GM12891 (cell line): ENCODE data around the gene TMCO2.

Source experiments
- DNase-seq: peaks from one replicate; pipeline ENCODE4 v3.0.0; 2011; ENCODE audit warnings: low spot score; ENCODE audit not compliant: insufficient read length
- FAIRE-seq: peaks from 2 replicates; lab custom pipeline; 2011; peaks lifted over from hg19 to GRCh38; lab: Jason Lieb, UNC
- PAX5 ChIP-seq: IDR thresholded peaks from 2 replicates; pipeline ENCODE4 v1.6.1; 2011; ENCODE audit warnings: low read length, moderate library complexity, mild to moderate bottlenecking; ENCODE audit not compliant: insufficient read depth, severe bottlenecking
- POLR2A ChIP-seq: IDR thresholded peaks from 2 replicates; pipeline ENCODE4 v1.6.1; 2011; ENCODE audit warnings: low read depth, low read length, control low read depth
- POLR2AphosphoS5 ChIP-seq: IDR thresholded peaks from 2 replicates; pipeline ENCODE4 v1.6.1; 2011; ENCODE audit warnings: low read depth, low read length, control low read depth
- POU2F2 ChIP-seq: IDR thresholded peaks from 2 replicates; pipeline ENCODE4 v1.6.1; 2011; ENCODE audit warnings: low read depth, mild to moderate bottlenecking, control low read depth, low read length, moderate library complexity
- SPI1 ChIP-seq: IDR thresholded peaks from 2 replicates; pipeline ENCODE4 v1.6.1; 2011; ENCODE audit warnings: low read depth, low read length, control low read depth
- TAF1 ChIP-seq: IDR thresholded peaks from 2 replicates; pipeline ENCODE4 v1.6.1; 2011; ENCODE audit warnings: low read depth, low read length, control low read depth

Gene TMCO2

GRCh38 chr1:40255231-40255630 lies 7.5 kb downstream of the TMCO2 start:
- TF ChIP-seq POU2F2 (no peak), TAF1 (no peak)
- DNase-seq (no peak), FAIRE-seq (no peak)

GRCh38 chr1:40256401-40257084 lies 8.8 kb downstream of the TMCO2 start:
- no peak for DNase-seq

GRCh38 chr1:40257313-40257687 lies 9.6 kb downstream of the TMCO2 start:
- TF ChIP-seq SPI1 (no peak), POLR2AphosphoS5 (no peak), POLR2A (peak; percentile 75), PAX5 (no peak)
- no peak for FAIRE-seq
- no peak for DNase-seq

More at GRCh38 chr1:40256401-40257084, 8.8 kb downstream of the TMCO2 start:
- TF ChIP-seq POLR2A (no peak), SPI1 (no peak), POU2F2 (no peak), TAF1 (no peak), PAX5 (no peak), POLR2AphosphoS5 (no peak)
- no peak for FAIRE-seq

- FAIRE-seq (peak; percentile 95), DNase-seq (peak; percentile 75)
- TF ChIP-seq POLR2AphosphoS5 (peak; percentile 46; the same call in 1 of the 2 replicates), POU2F2 (peak; percentile 70), TAF1 (peak; percentile 77; the same call in 1 of the 2 replicates), PAX5 (no peak), SPI1 (peak; percentile 8; the same call in 1 of the 2 replicates), POLR2A (peak; percentile 72)
Measured at GRCh38 chr1:40257688-40258444, 10.1 kb downstream of the TMCO2 start, which contains the start of gene ZMPSTE24. Gene ZMPSTE24, plus strand, starts transcription at chr1:40258236. Its CDS starts 36 bp downstream, at chr1:40258272.

- TF ChIP-seq SPI1 (no peak), POLR2AphosphoS5 (no peak), PAX5 (no peak), POLR2A (no peak), POU2F2 (no peak), TAF1 (no peak)
- no peak for FAIRE-seq
- DNase-seq: no peak
Measured at GRCh38 chr1:40258445-40258769, 10.7 kb downstream of the TMCO2 start.

GRCh38 chr1:40264354-40264781 lies 16.6 kb downstream of the TMCO2 start:
- FAIRE-seq (no peak), DNase-seq (no peak)
- no peak for TF ChIP-seq POLR2A
- no peak for TF ChIP-seq POU2F2
- no peak for TF ChIP-seq SPI1
- no peak for TF ChIP-seq PAX5
- no peak for TF ChIP-seq POLR2AphosphoS5
- TF ChIP-seq TAF1: no peak

GRCh38 chr1:40265298-40265697 lies 17.6 kb downstream of the TMCO2 start:
- DNase-seq (no peak), FAIRE-seq (no peak)
- TF ChIP-seq PAX5 (no peak), POLR2A (no peak), TAF1 (no peak), POLR2AphosphoS5 (no peak), SPI1 (no peak), POU2F2 (no peak)

GRCh38 chr1:40265919-40266318 lies 18.2 kb downstream of the TMCO2 start:
- FAIRE-seq (no peak), DNase-seq (no peak)
- TF ChIP-seq POLR2AphosphoS5 (no peak), POU2F2 (no peak), SPI1 (no peak), POLR2A (no peak), TAF1 (no peak), PAX5 (no peak)

- no peak for DNase-seq
- FAIRE-seq: no peak
- TF ChIP-seq POLR2AphosphoS5 (no peak), POU2F2 (no peak), SPI1 (no peak), TAF1 (no peak), POLR2A (no peak), PAX5 (no peak)
Measured at GRCh38 chr1:40266786-40267535, 19.2 kb downstream of the TMCO2 start.
